Muscle layer of duodenum (tissue), 2 donors: ENCODE data around the gene AIF1L.

ENCODE experiments used
- H3K27ac ChIP-seq: one replicate; pipeline ENCODE4 v1.7.0; 2013; ENCODE audit warnings: mild to moderate bottlenecking, low read length
- H3K27me3 ChIP-seq: one replicate; pipeline ENCODE4 v1.7.0; 2013; ENCODE audit warnings: low read depth, mild to moderate bottlenecking, control low read depth, low read length
- H3K36me3 ChIP-seq, 2 donors: one replicate each; pipeline ENCODE4 v1.7.0; 2013; ENCODE audit warnings: low read length in 2 of 2, control low read depth in 1 of 2, mild to moderate bottlenecking in 1 of 2; ENCODE audit not compliant: insufficient read depth in 2 of 2, control insufficient read depth in 1 of 2
- H3K4me1 ChIP-seq, 2 donors: one replicate each; pipeline ENCODE4 v1.7.0; 2013; ENCODE audit warnings: low read length in 2 of 2, mild to moderate bottlenecking in 2 of 2, control low read depth in 1 of 2, moderate library complexity in 1 of 2; ENCODE audit not compliant: insufficient read depth in 2 of 2, control insufficient read depth in 1 of 2
- H3K4me3 ChIP-seq, 2 donors: one replicate each; pipeline ENCODE4 v1.7.0; 2013; ENCODE audit warnings: low read length in 2 of 2, low read depth in 1 of 2, mild to moderate bottlenecking in 1 of 2
- H3K9me3 ChIP-seq, 2 donors: one replicate each; pipeline ENCODE4 v1.7.0; 2013; ENCODE audit warnings: low read length in 2 of 2, control low read depth in 1 of 2, mild to moderate bottlenecking in 1 of 2; ENCODE audit not compliant: control insufficient read depth in 1 of 2
- donor health status: healthy.

Gene AIF1L

DNA sequence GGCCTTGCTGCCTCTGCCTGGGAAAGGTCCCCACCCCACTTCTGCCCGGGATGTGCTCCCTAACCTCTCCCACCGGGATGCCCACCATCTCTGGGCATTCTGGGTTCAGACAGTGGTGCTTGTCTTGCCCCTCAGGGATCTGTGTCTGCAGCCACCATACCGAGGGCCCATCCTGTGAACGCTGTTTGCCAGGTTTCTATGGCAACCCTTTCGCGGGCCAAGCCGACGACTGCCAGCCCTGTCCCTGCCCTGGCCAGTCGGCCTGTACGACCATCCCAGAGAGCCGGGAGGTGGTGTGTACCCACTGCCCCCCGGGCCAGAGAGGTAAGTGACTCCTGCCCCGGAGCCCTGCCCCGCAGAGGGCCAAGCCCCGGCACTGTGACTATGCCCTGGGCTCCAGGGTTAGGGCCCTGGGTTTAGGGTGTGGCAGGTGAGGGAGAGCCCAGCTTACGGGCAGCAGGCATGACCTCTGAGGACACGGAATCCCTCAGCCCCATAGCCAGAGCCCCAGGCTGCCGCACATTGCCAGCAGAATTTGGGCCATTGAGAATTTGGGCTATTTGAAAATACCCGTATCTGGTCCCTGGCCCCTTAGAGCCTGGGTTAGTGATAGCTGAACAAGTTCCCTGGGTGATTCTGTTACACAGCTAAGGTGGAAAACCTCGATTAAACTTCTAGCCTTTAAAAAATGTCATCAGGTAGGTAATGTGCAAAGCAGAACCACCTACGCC, 35.3 kb upstream of the AIF1L start:
- Histone ChIP-seq H3K9me3 (no peaks in the 10 kb centered on the region), H3K36me3 (no peaks in the 10 kb centered on the region), H3K4me1 (no peaks in the 10 kb centered on the region), H3K27me3 (no peaks in the 10 kb centered on the region), H3K4me3 (no peak overlapping the region), H3K27ac (no peak overlapping the region)

DNA sequence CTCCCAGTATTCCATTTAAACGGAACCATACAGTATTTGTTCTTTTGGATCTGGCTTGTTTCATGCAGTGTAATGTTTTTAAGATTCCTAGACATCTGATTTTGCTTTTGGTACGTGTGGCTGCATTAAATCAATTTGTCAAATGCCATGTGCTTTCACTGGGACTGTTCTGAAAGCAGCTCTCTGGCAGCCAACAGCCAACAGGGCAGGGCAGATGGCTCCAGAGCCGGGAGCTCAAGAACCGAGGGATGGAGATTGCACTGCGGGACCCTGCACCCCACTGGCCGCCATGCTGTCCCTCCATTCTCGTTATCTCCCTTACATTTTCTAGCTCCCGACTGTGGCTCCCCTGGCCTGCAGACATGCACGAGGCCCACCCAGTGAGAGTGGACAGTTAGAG, 33.4 kb upstream of the AIF1L start:
- Histone ChIP-seq H3K27me3 (no peaks in the 10 kb centered on the region), H3K36me3 (no peaks in the 10 kb centered on the region), H3K4me1 (no peaks in the 10 kb centered on the region), H3K27ac (no peak overlapping the region), H3K9me3 (no peaks in the 10 kb centered on the region), H3K4me3 (no peak overlapping the region)

DNA sequence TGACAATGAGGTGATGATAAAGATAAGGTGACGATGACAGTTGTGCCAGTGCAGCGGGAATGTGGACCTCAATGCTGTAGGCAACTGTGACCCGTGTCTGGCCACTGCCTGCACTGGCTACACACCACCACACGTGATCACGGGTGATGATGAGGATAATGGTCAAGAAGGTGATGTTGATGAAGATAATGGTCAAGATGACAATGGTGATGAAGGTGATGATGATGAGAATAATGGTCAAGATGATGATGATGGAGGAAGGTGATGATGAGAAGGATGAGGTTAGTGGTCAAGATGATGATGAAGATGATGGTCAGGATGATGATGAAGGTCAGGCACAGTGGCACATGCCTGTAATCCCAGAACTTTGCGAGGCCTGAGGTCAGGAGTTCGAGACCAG, 30.7 kb upstream of the AIF1L start:
- no peaks in the 10 kb centered on the region for H3K9me3 ChIP-seq
- no peak overlapping the region for H3K27ac ChIP-seq
- H3K27me3 ChIP-seq: no peaks in the 10 kb centered on the region
- H3K4me1 ChIP-seq: no peaks in the 10 kb centered on the region
- no peak overlapping the region for H3K4me3 ChIP-seq
- no peaks in the 10 kb centered on the region for H3K36me3 ChIP-seq

DNA sequence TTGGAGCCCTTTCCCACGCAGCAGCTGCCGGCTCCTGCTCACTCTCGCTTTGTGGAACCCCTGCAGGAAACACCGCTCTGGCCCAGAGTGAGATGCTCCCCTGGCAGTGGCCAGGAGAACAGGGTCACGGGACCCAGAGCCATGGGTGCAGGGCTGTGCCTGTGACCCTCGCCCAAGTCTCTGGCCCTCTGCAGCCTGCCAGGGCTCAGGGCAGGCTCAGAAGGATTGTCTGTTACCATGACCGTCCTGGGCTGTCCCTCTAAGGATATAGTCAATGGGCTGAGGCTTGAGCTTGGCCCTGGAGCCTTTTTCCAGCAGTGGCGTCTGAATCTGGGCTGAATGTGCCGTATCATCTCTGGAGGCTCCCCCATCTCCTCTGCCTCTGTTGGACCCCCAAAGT, 28.7 kb upstream of the AIF1L start:
- Histone ChIP-seq H3K4me1 (no peaks in the 10 kb centered on the region), H3K36me3 (no peaks in the 10 kb centered on the region), H3K27me3 (no peaks in the 10 kb centered on the region), H3K9me3 (no peaks in the 10 kb centered on the region), H3K4me3 (no peak overlapping the region), H3K27ac (no peak overlapping the region)

DNA sequence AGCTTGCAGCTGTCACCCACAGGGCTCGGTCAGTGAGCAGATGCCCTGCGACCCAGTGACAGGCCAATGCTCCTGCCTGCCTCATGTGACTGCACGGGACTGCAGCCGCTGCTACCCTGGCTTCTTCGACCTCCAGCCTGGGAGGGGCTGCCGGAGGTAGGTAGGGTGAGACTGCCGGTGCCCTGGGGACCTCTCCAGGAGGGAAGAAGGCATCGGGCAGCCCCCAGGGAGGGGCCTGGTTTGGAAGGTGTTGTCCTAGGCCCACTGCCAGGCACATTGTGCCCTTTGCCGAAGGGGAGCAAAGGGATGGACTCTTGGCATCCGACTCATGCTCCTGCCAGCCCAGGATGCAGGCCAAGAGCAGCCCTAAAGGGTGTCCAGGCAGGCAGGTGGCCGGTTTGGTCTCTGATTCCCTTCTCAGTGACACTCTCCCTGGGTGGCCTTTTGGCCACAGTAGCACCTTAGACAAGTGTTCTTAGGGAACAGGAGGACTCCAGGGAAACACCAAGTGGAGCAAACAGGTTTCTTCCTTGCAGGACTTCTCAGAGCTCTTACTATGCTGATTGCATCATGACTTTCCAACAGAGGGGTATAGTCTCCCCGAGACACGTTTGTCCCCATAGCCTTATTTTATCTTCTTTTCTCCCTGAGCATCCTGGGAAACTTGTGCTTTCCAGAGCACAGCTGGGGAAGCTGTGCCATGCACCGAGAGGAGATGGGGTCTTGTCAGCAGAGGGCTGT, 28.1 kb upstream of the AIF1L start:
- no peaks in the 10 kb centered on the region for H3K36me3 ChIP-seq
- no peaks in the 10 kb centered on the region for H3K9me3 ChIP-seq
- H3K4me1 ChIP-seq: no peaks in the 10 kb centered on the region
- H3K4me3 ChIP-seq: no peak overlapping the region
- H3K27ac ChIP-seq: no peak overlapping the region
- no peaks in the 10 kb centered on the region for H3K27me3 ChIP-seq

DNA sequence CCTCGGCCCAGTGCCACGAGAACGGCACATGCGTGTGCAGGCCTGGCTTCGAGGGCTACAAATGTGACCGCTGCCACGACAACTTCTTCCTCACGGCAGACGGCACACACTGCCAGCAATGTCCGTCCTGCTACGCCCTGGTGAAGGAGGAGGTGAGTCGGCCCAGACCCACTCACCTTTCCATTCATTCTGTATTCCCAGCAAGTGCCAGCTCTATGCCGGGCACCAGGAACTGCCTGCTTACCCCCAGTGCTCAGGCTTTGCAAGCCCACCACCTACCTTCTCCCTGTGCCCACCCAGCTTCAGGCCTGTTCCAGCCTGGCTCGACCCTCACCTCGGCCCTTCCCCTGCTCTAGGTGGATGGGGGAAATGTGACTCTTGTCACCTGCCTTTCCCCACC, 26.6 kb upstream of the AIF1L start:
- H3K4me1 ChIP-seq: no peaks in the 10 kb centered on the region
- no peaks in the 10 kb centered on the region for H3K27me3 ChIP-seq
- no peak overlapping the region for H3K4me3 ChIP-seq
- H3K36me3 ChIP-seq: no peaks in the 10 kb centered on the region
- H3K27ac ChIP-seq: no peak overlapping the region
- no peaks in the 10 kb centered on the region for H3K9me3 ChIP-seq

DNA sequence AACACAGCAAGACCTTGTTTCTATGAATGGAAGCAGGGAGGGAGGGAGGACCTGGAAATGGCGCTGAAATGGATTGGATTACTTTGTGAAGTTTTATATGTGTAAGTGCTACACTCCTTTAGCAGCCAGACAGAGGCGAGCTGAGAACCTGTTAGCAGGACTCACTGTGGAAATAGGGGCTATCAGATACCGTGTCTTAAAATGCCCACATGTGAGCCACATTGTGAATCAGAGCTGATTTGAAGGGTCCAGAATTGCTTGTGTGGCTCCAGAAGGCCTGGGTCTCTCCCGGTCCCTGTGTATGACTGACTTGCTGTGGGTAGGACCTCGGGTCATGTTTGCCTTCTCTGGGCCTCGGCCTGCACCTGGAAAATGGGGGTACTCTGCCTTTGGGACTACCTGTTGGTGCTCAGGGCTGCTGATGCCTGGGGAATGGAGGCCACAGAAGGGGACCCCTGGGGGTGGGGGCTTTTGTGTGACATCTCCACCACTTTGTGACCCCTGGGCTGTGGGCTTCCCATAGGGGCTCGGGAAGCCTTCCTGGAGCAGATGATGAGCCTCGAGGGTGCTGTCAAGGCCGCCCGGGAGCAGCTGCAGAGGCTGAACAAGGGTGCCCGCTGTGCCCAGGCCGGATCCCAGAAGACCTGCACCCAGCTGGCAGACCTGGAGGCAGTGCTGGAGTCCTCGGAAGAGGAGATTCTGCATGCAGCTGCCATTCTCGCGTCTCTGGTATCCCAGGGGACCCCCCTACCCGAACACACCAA, 24.0 kb upstream of the AIF1L start:
- no peaks in the 10 kb centered on the region for H3K27me3 ChIP-seq
- H3K4me1 ChIP-seq: no peaks in the 10 kb centered on the region
- H3K9me3 ChIP-seq: no peaks in the 10 kb centered on the region
- H3K4me3 ChIP-seq: no peak overlapping the region
- H3K36me3 ChIP-seq: no peaks in the 10 kb centered on the region
- H3K27ac ChIP-seq: no peak overlapping the region

DNA sequence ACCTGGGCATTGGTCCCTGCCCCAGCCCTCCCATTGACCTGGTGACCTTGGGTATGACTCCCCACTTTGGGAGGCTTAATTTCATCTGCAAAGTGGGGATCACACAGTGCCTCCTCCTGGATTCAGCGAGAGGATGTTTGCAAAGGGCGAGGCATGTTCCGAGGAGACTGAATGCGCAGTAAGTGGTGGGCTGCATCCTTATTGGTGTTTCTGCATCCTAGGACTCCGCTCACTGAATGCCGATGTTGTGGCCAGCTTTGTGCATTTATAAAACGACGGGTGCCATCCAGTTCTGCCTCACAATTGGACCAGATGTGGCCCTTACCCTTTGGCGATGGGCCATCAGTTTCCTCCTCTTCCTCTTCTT, 23.5 kb upstream of the AIF1L start:
- no peak overlapping the region for H3K4me3 ChIP-seq
- no peaks in the 10 kb centered on the region for H3K27me3 ChIP-seq
- H3K36me3 ChIP-seq: no peaks in the 10 kb centered on the region
- no peaks in the 10 kb centered on the region for H3K9me3 ChIP-seq
- no peaks in the 10 kb centered on the region for H3K4me1 ChIP-seq
- H3K27ac ChIP-seq: no peak overlapping the region

DNA sequence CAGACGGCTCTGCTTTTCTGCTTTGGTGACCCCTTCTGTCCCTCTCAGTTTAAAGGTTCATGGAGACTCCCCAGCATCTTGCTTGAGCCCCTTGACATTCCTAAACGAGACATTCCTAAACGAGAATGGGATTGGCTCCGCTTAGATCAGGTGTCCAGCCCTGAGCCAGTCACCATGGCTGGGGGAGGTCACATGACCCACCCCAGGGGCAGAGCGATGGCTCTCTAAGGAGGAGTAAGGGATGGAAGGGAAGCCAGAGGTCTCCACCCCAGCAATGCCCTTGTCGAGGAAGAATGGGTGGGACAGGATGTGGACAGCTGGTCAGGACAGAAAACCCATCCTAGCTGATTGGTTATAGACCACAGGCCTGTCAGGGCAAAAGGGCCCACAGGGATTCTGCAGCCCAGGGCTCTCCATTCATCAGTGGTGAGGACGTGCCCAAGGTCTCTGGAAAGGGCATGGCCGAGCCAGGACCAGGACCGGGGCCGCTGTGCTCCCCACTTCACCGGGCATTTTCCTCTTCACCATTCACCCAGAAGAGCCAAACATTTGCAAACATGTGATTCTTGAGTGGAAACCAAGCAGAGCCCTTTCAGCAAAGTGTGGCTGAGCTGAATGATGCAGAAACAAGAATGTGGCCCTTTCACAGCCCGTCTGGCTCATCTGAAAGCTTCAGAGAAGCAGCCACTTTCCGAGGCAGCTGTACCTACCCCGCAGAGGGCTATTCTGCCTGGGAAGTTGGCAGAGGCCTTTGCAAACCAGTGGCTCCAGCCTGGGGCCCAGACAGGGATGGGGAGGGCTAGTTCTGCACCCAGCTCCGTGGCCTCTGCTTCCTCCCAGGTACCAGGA, 19.8 kb upstream of the AIF1L start:
- Histone ChIP-seq H3K9me3 (no peaks in the 10 kb centered on the region), H3K36me3 (no peaks in the 10 kb centered on the region), H3K4me1 (no peaks in the 10 kb centered on the region), H3K27me3 (no peaks in the 10 kb centered on the region), H3K4me3 (no peak overlapping the region), H3K27ac (no peak overlapping the region)

DNA sequence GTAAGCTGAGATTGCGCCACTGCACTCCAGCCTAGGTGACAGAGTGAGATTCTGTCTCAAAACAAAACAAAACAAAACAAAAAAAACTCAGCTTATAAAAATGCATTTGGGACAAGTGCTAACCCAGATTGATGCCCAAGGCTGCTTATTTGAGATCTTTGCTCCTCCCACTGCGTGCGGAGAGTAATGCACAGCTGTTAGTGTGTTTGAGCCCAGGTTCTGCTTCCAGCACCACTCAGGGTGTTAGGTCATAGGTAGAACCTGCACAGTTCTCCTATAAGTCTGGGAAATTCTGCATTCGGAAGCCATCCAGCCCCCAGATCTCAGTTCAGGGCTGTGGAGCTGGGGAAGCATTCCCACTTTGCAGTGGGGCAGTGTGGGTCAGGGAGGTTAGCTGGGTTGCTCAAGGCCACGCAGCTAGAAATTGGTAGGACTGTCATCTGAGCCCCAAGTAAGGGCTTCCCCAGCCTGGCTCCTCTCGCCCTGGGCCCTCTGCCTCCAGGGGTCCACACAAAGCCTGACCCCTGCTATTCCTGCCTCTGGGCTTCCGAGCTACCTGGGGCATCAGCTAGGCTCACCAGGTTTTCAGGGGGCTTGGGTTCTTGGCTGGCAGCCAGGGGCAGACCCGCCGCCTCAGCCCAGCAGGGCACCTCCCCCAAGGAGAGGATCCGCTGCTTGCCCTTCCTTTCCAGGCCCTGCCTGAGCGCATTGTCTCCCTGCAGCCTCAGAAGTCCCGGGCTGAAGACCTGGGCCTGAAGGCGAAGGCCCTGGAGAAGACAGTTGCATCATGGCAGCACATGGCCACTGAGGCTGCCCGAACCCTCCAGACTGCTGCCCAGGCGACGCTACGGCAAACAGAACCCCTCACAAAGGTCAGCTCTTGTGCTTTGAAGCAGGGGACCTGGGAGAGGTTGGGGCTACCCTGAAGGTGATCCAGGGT, 17.6 kb upstream of the AIF1L start:
- H3K4me1 ChIP-seq: no peaks in the 10 kb centered on the region
- H3K9me3 ChIP-seq: no peaks in the 10 kb centered on the region
- no peak overlapping the region for H3K27ac ChIP-seq
- no peaks in the 10 kb centered on the region for H3K27me3 ChIP-seq
- H3K4me3 ChIP-seq: no peak overlapping the region
- no peaks in the 10 kb centered on the region for H3K36me3 ChIP-seq
